GM21515 (cell line): ENCODE data around the gene TAAR6.
"Not testable (repeated sequence)": the region's sequence is repeated elsewhere in the genome, so short reads cannot be mapped to it uniquely, and the experiment has no call there.

Source experiments
- ATAC-seq: cut with Tn5 transposase; IDR thresholded peaks from one replicate; pipeline ENCODE4 v1.9.1; 2021; ENCODE audit not compliant: unreplicated experiment

TAAR6 gene

GRCh38 chr6:132570221-132570777 is at the start of gene TAAR6:
Gene TAAR6 (plus strand): TSS chr6:132570322. CDS start chr6:132570322, 0 bp downstream.
- ATAC-seq = no peak

- no peak for ATAC-seq
Measured at GRCh38 chr6:132520953-132521352, 49.2 kb upstream of the TAAR6 start.

GRCh38 chr6:132524646-132525045 is 45.5 kb upstream of the TAAR6 start:
- ATAC-seq = no peak

GRCh38 chr6:132525866-132526265 is 44.3 kb upstream of the TAAR6 start:
- no peak for ATAC-seq

GRCh38 chr6:132526461-132526860 is 43.7 kb upstream of the TAAR6 start:
- no peak for ATAC-seq

- no peak for ATAC-seq
Measured at GRCh38 chr6:132527791-132528190, 42.3 kb upstream of the TAAR6 start.

GRCh38 chr6:132530293-132530974 is 39.7 kb upstream of the TAAR6 start:
- peak; percentile 91 for ATAC-seq

- not testable (repeated sequence) for ATAC-seq
Measured at GRCh38 chr6:132534546-132534945, 35.6 kb upstream of the TAAR6 start.

- ATAC-seq = no peak
Measured at GRCh38 chr6:132537145-132537544, 33.0 kb upstream of the TAAR6 start.

GRCh38 chr6:132537977-132538376 is 32.1 kb upstream of the TAAR6 start, which contains the start of gene TAAR9:
Gene TAAR9 (plus strand): TSS chr6:132538277. CDS start chr6:132538290, 13 bp downstream.
- ATAC-seq = no peak

GRCh38 chr6:132544826-132545225 is 25.3 kb upstream of the TAAR6 start:
- no peak for ATAC-seq

- no peak for ATAC-seq
Measured at GRCh38 chr6:132548746-132549463, 21.2 kb upstream of the TAAR6 start.

- no peak for ATAC-seq
Measured at GRCh38 chr6:132551214-132551613, 18.9 kb upstream of the TAAR6 start.

- ATAC-seq = no peak
Measured at GRCh38 chr6:132552372-132552771, 17.8 kb upstream of the TAAR6 start, which contains the start of gene TAAR8. Gene TAAR8 (plus strand): TSS chr6:132552672. CDS start chr6:132552693, 21 bp downstream.

GRCh38 chr6:132560087-132560486 is 10.0 kb upstream of the TAAR6 start:
- ATAC-seq = not testable (repeated sequence)

GRCh38 chr6:132566404-132566803 is 3.7 kb upstream of the TAAR6 start:
- no peak for ATAC-seq

- ATAC-seq = no peak
Measured at GRCh38 chr6:132567566-132567965, 2.6 kb upstream of the TAAR6 start.

- ATAC-seq = no peak
Measured at GRCh38 chr6:132568611-132569010, 1.5 kb upstream of the TAAR6 start.

GRCh38 chr6:132569170-132569569 is 952 bp upstream of the TAAR6 start:
- ATAC-seq = no peak

GRCh38 chr6:132571774-132572173 is 1.7 kb downstream of the TAAR6 start:
- ATAC-seq = no peak

GRCh38 chr6:132584698-132585097 is 14.6 kb downstream of the TAAR6 start:
- no peak for ATAC-seq

- no peak for ATAC-seq
Measured at GRCh38 chr6:132587424-132587823, 17.3 kb downstream of the TAAR6 start.
